Spleen (tissue), 11 donors: Measurements from ENCODE around the gene RBMS2. TPM values are rescaled to one million over a fixed set of nuclear protein-coding genes. Genes with fewer than 3 reads are reported as not detected.

ENCODE experiments used
- DNase-seq: peaks from one replicate; pipeline ENCODE4 v3.0.0-alpha.2; 2020
- H3K27ac ChIP-seq, 8 donors: fragments of 200-600 bp; sonication (generic) in 7 of 8; 1 replicate in 4 of 8; 2 replicates in 4 of 8; pipeline versions ENCODE4 v1.5.0 to v1.8.0; 2016 to 2021; ENCODE audit warnings: inconsistent platforms in 4 of 8, mild to moderate bottlenecking in 4 of 8, moderate library complexity in 1 of 8
- H3K27me3 ChIP-seq, 7 donors: fragments of 200-600 bp; sonication (generic) in 6 of 7; replicated peaks in 1 of 7; 1 replicate in 4 of 7; 2 replicates in 3 of 7; pipeline versions ENCODE4 v1.5.0 to v1.8.0; 2016 to 2021; ENCODE audit warnings: inconsistent platforms in 3 of 7, mild to moderate bottlenecking in 1 of 7
- H3K36me3 ChIP-seq, 6 donors: fragments of 200-600 bp; sonication (generic) in 5 of 6; 1 replicate in 4 of 6; 2 replicates in 2 of 6; pipeline versions ENCODE4 v1.5.0 to v1.8.0; 2016 to 2021; ENCODE audit warnings: inconsistent platforms in 2 of 6
- H3K4me1 ChIP-seq, 6 donors: fragments of 200-600 bp; sonication (generic) in 5 of 6; 1 replicate in 3 of 6; 2 replicates in 3 of 6; pipeline versions ENCODE4 v1.5.0 to v1.8.0; 2016 to 2021; ENCODE audit warnings: inconsistent platforms in 3 of 6
- H3K4me3 ChIP-seq, 8 donors: fragments of 200-600 bp; sonication (generic) in 7 of 8; 1 replicate in 4 of 8; 2 replicates in 4 of 8; pipeline versions ENCODE4 v1.5.0 to v1.8.0; 2016 to 2021; ENCODE audit warnings: inconsistent platforms in 4 of 8, mild to moderate bottlenecking in 4 of 8, moderate library complexity in 2 of 8
- H3K9me3 ChIP-seq, 8 donors: fragments of 200-600 bp; sonication (generic) in 7 of 8; 1 replicate in 4 of 8; 2 replicates in 4 of 8; pipeline versions ENCODE4 v1.5.0 to v1.8.0; 2016 to 2021; ENCODE audit warnings: inconsistent platforms in 4 of 8
- POLR2A ChIP-seq, 3 donors: fragments of 450-650 bp; IDR thresholded peaks; one replicate each; pipeline ENCODE4 v1.5.1; 2017; ENCODE audit warnings: antibody characterized with exemption in 3 of 3, mild to moderate bottlenecking in 1 of 3
- POLR2AphosphoS5 ChIP-seq, 3 donors: sonication (generic); formaldehyde crosslinking; IDR thresholded peaks; one replicate each; pipeline ENCODE4 v1.5.1; 2017; ENCODE audit warnings: antibody characterized with exemption in 3 of 3
- WGBS, 5 donors: extraction: QIAGEN DNeasy Blood & Tissue Kit in 3 of 5; methylation state at CpG; one replicate each; pipeline versions ENCODE4 v1.1.5 to v1.1.7; 2013 to 2018; 5-methylcytosine and 5-hydroxymethylcytosine counted together
- intact Hi-C: fragments of 100-400 bp; cut with DNase I; formaldehyde crosslinking; loops from one replicate; pipeline ENCODE4 v1.15.0; 2023; ENCODE audit warnings: low total_unique reads
- polyA plus RNA-seq, 3 donors: library from polyadenylated mRNA; stranded (reverse); fragments of 200-250 nt; gene quantifications; one replicate each; pipeline ENCODE4 v1.2.1, GENCODE V29; 2013
- total RNA-seq, 7 donors: library from RNA; depleted of rRNA in 3 of 7; stranded (reverse); fragments of >200 nt in 3 of 7; fragmentation: NEBNext Ultra II Directional in 4 of 7; extraction: Animal tissue kit (Norgen Biotek cat#: 25700) in 4 of 7; gene quantifications; one replicate each; pipeline versions ENCODE4 v1.1.0 to v1.2.1, GENCODE V29; 2016 to 2021
- TF ChIP-seq, protein P1 (sequence below), 11 experiments: fragments of 200-600 bp in 7 of 11; fragments of 450-650 bp in 4 of 11; sonication (generic) in 4 of 11; IDR thresholded peaks in 8 of 11; conservative IDR thresholded peaks in 3 of 11; 1 replicate in 7 of 11; 2 replicates in 4 of 11; pipeline versions ENCODE4 v1.4.0 to v1.8.0; 2016 to 2021; ENCODE audit warnings: antibody characterized with exemption in 11 of 11, inconsistent platforms in 4 of 11, mild to moderate bottlenecking in 1 of 11
- donor health status: healthy with polysubstance abuse.
- donor health status: DM: no; HTN: no; CAD: no; lungs with moderate emphysema.
- donor health status: DM: no; HTN: no; CAD: no.
- donor health status: Bipolar disorder and iron deficiency.
- donor health status: healthy.
- donor health status: DM: no; HTN: no; CAD: no.
- donor health status: DM: yes; HTN: yes; CAD: no.

The RBMS2 gene
- total and polyA plus RNA-seq, 10 donors = 3.0 to 65.4 (median 26.2) TPM

DNA sequence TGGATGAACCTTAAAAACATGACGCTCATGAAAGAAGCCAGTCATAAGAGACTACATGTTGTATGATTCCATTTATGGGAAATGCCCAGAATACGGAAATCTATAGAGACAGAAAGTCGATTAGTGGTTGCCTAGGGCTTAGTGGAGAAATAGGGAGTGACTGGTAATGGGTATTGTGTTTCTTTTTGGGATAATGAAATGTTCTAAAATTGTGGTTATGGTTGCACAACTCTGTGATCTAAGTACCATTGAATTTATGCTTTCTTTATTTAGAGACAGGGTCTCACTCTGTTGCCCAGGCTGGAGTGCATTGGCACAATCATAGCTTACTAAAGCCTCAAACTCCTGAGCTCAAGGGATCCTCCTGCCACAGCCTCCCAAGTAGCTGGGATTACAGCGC is 8.0 kb downstream of the RBMS2 start:
- Histone ChIP-seq H3K27ac (no peak overlapping the region), H3K9me3 (no peaks in the 10 kb centered on the region), H3K27me3 (no peaks in the 10 kb centered on the region), H3K4me3 (no peak overlapping the region), H3K36me3 (no peaks in the 10 kb centered on the region), H3K4me1 (peaks cover 0 to 54% (median 13%) of the 10 kb centered on the region in 6 donors)
- no peak for TF ChIP-seq POLR2A (IDR thresholded peaks at IDR 0.05)
- TF ChIP-seq POLR2AphosphoS5 (IDR thresholded peaks at IDR 0.05) = no peak
- TF ChIP-seq, protein P1, sequence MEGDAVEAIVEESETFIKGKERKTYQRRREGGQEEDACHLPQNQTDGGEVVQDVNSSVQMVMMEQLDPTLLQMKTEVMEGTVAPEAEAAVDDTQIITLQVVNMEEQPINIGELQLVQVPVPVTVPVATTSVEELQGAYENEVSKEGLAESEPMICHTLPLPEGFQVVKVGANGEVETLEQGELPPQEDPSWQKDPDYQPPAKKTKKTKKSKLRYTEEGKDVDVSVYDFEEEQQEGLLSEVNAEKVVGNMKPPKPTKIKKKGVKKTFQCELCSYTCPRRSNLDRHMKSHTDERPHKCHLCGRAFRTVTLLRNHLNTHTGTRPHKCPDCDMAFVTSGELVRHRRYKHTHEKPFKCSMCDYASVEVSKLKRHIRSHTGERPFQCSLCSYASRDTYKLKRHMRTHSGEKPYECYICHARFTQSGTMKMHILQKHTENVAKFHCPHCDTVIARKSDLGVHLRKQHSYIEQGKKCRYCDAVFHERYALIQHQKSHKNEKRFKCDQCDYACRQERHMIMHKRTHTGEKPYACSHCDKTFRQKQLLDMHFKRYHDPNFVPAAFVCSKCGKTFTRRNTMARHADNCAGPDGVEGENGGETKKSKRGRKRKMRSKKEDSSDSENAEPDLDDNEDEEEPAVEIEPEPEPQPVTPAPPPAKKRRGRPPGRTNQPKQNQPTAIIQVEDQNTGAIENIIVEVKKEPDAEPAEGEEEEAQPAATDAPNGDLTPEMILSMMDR (IDR thresholded peaks at IDR 0.05 in 8 of 11, conservative IDR thresholded peaks at IDR 0.05 in 3 of 11) = no peak
- no peak for DNase-seq
- intact Hi-C loops = no loop called here
- 85 to 93% (median 89%) methylated on average over 4 of the region's 4 CpGs for WGBS, 5 donors

DNA sequence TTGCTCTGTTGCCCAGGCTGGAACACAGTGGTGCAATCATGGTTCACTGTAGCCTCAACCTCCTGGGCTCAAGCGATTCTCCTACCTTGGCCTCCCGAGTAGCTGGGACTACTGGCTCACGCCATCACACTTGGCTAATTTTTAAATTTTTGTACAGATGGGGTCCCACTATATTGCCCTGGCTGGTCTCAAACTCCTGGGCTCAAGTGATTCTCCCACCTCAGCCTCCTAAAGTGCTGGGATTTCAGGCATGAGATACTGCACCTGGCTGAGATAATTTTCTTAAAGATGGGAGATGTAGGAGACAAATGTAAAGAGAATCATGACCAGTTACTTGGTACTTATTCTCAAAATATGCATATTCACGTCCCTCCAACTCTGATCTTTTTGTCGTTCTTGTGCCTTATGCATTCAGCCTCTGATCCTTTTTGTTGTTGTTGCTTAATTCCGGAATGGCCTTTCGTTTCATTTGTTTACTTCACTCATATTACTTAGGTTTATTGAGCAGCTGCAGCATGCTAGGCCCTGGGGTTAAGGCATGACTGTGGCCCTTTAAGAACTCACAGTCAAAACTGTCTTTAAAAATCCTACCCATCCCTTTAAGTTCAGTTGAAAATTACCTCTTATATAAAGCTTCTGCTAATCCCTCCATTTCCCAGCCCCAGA is 8.9 kb downstream of the RBMS2 start:
- 84 to 96% (median 85%) methylated on average over 7 of the region's 7 CpGs for WGBS, 5 donors
- DNase-seq = no peak
- Histone ChIP-seq H3K27me3 (no peaks in the 10 kb centered on the region), H3K27ac (no peak overlapping the region), H3K4me3 (no peak overlapping the region), H3K36me3 (no peaks in the 10 kb centered on the region), H3K9me3 (no peaks in the 10 kb centered on the region), H3K4me1 (peaks cover 0 to 49% (median 13%) of the 10 kb centered on the region in 6 donors)
- intact Hi-C loops = no loop called here
- no peak for TF ChIP-seq POLR2A (IDR thresholded peaks at IDR 0.05)
- TF ChIP-seq, protein P1 (IDR thresholded peaks at IDR 0.05 in 8 of 11, conservative IDR thresholded peaks at IDR 0.05 in 3 of 11) = no peak
- TF ChIP-seq POLR2AphosphoS5 (IDR thresholded peaks at IDR 0.05) = no peak

DNA sequence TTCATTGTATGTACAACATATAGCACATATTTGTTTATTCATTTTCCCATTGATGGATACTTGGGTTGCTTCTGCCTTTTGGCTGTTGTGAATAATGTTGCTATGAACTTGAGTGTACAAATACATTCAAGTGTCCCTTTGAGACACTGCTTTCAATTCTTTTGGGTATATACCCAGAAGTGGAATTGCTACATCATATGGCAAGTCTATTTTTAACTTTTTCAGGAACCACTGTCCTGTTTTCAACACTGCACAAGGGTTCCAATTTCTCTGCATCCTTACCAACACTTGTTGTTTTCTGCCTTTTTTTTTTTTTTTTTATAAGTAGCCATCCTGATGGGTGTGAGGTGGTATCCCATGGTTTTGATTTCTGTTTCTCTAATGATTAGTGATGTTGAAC is 15.9 kb downstream of the RBMS2 start:
- Histone ChIP-seq H3K4me1 (peaks cover 0 to 17% (median 3%) of the 10 kb centered on the region in 6 donors), H3K9me3 (no peaks in the 10 kb centered on the region), H3K4me3 (no peak overlapping the region), H3K27ac (no peak overlapping the region), H3K36me3 (peaks cover 0 to 5% (median 0%) of the 10 kb centered on the region in 6 donors), H3K27me3 (no peaks in the 10 kb centered on the region)
- intact Hi-C loops = no loop called here
- no peak for DNase-seq
- no peak for TF ChIP-seq POLR2A (IDR thresholded peaks at IDR 0.05)
- TF ChIP-seq, protein P1 (IDR thresholded peaks at IDR 0.05 in 8 of 11, conservative IDR thresholded peaks at IDR 0.05 in 3 of 11) = no peak
- no peak for TF ChIP-seq POLR2AphosphoS5 (IDR thresholded peaks at IDR 0.05)

DNA sequence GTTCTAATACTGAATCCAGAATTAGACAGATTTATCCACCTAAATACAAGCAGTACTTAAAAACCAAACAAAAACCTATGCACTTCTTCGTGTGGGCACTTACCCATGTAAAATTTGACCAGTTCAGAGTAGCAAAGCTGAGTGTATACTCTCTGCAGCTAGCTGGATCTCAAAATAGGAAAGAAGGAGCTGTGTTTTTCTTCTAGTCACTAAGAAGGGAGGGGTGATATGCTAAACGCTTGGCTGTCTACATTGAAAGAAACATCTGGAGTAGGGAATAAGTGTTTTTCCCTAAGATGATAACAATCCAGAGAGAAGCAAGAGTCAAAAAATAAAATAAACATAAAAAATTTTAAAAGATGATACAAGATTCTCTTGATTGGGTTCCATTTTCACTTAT is 20.0 kb downstream of the RBMS2 start:
- H3K9me3 ChIP-seq = no peaks in the 10 kb centered on the region
- no peak overlapping the region for H3K4me3 ChIP-seq
- peaks cover 0 to 15% (median 3%) of the 10 kb centered on the region in 6 donors for H3K4me1 ChIP-seq
- TF ChIP-seq, protein P1 (IDR thresholded peaks at IDR 0.05 in 8 of 11, conservative IDR thresholded peaks at IDR 0.05 in 3 of 11) = no peak
- no peak for TF ChIP-seq POLR2A (IDR thresholded peaks at IDR 0.05)
- TF ChIP-seq POLR2AphosphoS5 (IDR thresholded peaks at IDR 0.05) = no peak
- DNase-seq = no peak
- H3K36me3 ChIP-seq = peaks cover 0 to 14% (median 0%) of the 10 kb centered on the region in 6 donors
- intact Hi-C loops = no loop called here
- 31 to 78% (median 49%) methylated on average over 2 of the region's 2 CpGs for WGBS, 5 donors
- no peak overlapping the region for H3K27ac ChIP-seq
- H3K27me3 ChIP-seq = no peaks in the 10 kb centered on the region
